Smooth muscle cell (in vitro differentiated cells): ENCODE results near the gene CLSTN2. TPM values are rescaled to one million over a fixed set of nuclear protein-coding genes. Genes with fewer than 3 reads are reported as not detected.

ENCODE experiments used
- DNase-seq: peaks from one replicate; lab custom pipeline; 2025; ENCODE audit not compliant: unreplicated experiment; lab: John Stamatoyannopoulos, UW
- H2AFZ ChIP-seq: fragments of 200-600 bp; sonication (generic); 2 replicates; pipeline ENCODE4 v1.6.0; 2016; ENCODE audit warnings: antibody characterized with exemption, low read depth, mild to moderate bottlenecking
- H3F3A ChIP-seq: fragments of 200-600 bp; sonication (generic); 2 replicates; pipeline ENCODE4 v1.6.0; 2017; ENCODE audit warnings: antibody characterized with exemption, low read depth
- H3K27ac ChIP-seq: fragments of 200-600 bp; sonication (generic); 2 replicates; pipeline ENCODE4 v1.5.1; 2016; ENCODE audit warnings: low read depth, mild to moderate bottlenecking
- H3K27me3 ChIP-seq: fragments of 200-600 bp; sonication (generic); 2 replicates; pipeline ENCODE4 v1.6.1; 2016; ENCODE audit warnings: low read depth, mild to moderate bottlenecking
- H3K36me3 ChIP-seq: fragments of 200-600 bp; sonication (generic); 2 replicates; pipeline ENCODE4 v1.5.1; 2016; ENCODE audit warnings: low read depth
- H3K4me1 ChIP-seq: fragments of 200-600 bp; sonication (generic); 2 replicates; pipeline ENCODE4 v1.5.1; 2016; ENCODE audit warnings: low read depth
- H3K4me2 ChIP-seq: fragments of 200-600 bp; sonication (generic); 2 replicates; pipeline ENCODE4 v1.6.0; 2016; ENCODE audit warnings: mild to moderate bottlenecking
- H3K4me3 ChIP-seq: fragments of 200-600 bp; sonication (generic); 2 replicates; pipeline ENCODE4 v1.5.1; 2016; ENCODE audit warnings: mild to moderate bottlenecking
- H3K79me2 ChIP-seq: fragments of 200-600 bp; sonication (generic); 2 replicates; pipeline ENCODE4 v1.6.0; 2016; ENCODE audit warnings: low read depth, mild to moderate bottlenecking
- H3K9ac ChIP-seq: fragments of 200-600 bp; sonication (generic); 2 replicates; pipeline ENCODE4 v1.6.0; 2016; ENCODE audit warnings: low read depth
- H3K9me3 ChIP-seq: fragments of 200-600 bp; sonication (generic); replicated peaks from 2 replicates; pipeline ENCODE4 v1.5.1; 2016; ENCODE audit warnings: low read depth
- H4K20me1 ChIP-seq: fragments of 200-600 bp; sonication (generic); 2 replicates; pipeline ENCODE4 v1.6.0; 2016; ENCODE audit warnings: low read depth
- WGBS: methylation state at CpG from one replicate; pipeline ENCODE4 v1.1.7; 2016; ENCODE audit warnings: low lambda C conversion rate; 5-methylcytosine and 5-hydroxymethylcytosine counted together
- polyA plus RNA-seq: library from polyadenylated mRNA; unstranded; fragments of >200 nt; fragmentation: Nextera tagmentation; extraction: Ambion mirVana; gene quantifications from 2 replicates; pipeline ENCODE4 v1.2.1, GENCODE V29; 2016
- total RNA-seq: library from RNA; depleted of rRNA; stranded (reverse); fragments of >200 nt; gene quantifications from 2 replicates; pipeline ENCODE4 v1.2.3, GENCODE V29; 2014
- TF ChIP-seq, protein P1 (sequence below): fragments of 200-600 bp; sonication (generic); IDR thresholded peaks from 2 replicates; pipeline ENCODE4 v1.5.1; 2017; ENCODE audit warnings: borderline replicate concordance, mild to moderate bottlenecking, antibody characterized with exemption; ENCODE audit not compliant: insufficient read depth, poor library complexity, severe bottlenecking

Gene CLSTN2
- total and polyA plus RNA-seq, 2 experiments from 2014 or later: 0.91 to 1.5 TPM

DNA sequence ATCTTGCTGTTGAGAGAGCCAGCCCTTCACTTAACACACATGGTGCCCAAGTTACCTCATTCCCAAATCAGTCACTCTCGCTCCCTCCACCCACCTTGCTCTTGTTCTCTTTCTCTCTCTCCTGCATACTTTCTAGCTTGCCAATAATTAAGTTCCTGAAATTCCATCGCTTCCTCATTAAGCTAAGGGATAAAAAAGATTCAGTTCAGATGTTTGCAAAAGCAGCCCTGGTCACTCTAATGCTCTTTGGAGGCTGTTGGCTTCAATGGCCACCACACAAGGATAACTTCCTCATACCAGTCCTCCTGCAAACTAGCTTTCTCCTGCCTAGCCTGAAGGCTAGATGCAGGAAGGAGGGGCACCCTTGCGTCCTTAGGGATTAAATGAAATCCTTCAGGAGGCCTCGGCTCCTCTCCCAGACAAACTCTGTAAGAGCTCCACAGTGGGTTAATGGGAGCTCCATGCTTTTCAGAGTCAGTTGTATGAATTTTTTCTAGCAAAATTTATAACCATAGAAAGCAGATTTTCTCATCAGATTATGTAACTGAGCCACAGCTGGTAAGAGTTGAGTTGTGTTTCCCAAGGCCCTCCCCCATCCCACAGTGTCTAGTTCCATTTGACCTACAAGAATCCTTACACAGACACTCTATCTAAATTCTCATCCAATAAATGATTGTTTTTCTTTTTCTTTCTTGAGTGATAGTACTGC lies 566.2 kb downstream of the CLSTN2 start:
- WGBS: 62% methylated on average over 4 of the region's 4 CpGs
- TF ChIP-seq, protein P1, sequence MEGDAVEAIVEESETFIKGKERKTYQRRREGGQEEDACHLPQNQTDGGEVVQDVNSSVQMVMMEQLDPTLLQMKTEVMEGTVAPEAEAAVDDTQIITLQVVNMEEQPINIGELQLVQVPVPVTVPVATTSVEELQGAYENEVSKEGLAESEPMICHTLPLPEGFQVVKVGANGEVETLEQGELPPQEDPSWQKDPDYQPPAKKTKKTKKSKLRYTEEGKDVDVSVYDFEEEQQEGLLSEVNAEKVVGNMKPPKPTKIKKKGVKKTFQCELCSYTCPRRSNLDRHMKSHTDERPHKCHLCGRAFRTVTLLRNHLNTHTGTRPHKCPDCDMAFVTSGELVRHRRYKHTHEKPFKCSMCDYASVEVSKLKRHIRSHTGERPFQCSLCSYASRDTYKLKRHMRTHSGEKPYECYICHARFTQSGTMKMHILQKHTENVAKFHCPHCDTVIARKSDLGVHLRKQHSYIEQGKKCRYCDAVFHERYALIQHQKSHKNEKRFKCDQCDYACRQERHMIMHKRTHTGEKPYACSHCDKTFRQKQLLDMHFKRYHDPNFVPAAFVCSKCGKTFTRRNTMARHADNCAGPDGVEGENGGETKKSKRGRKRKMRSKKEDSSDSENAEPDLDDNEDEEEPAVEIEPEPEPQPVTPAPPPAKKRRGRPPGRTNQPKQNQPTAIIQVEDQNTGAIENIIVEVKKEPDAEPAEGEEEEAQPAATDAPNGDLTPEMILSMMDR: no peak
- no peaks in the 10 kb centered on the region for H3K79me2 ChIP-seq
- no peaks in the 10 kb centered on the region for H3K36me3 ChIP-seq
- H3K9ac ChIP-seq: no peak overlapping the region
- no peak overlapping the region for H3K27ac ChIP-seq
- no peaks in the 10 kb centered on the region for H3K9me3 ChIP-seq
- H3K4me1 ChIP-seq: peaks cover 13% of the 10 kb centered on the region
- H3K27me3 ChIP-seq: no peaks in the 10 kb centered on the region
- H4K20me1 ChIP-seq: no peaks in the 10 kb centered on the region
- no peak overlapping the region for H2AFZ ChIP-seq
- no peak overlapping the region for H3K4me2 ChIP-seq
- no peaks in the 10 kb centered on the region for H3F3A ChIP-seq
- DNase-seq: no peak
- no peak overlapping the region for H3K4me3 ChIP-seq

DNA sequence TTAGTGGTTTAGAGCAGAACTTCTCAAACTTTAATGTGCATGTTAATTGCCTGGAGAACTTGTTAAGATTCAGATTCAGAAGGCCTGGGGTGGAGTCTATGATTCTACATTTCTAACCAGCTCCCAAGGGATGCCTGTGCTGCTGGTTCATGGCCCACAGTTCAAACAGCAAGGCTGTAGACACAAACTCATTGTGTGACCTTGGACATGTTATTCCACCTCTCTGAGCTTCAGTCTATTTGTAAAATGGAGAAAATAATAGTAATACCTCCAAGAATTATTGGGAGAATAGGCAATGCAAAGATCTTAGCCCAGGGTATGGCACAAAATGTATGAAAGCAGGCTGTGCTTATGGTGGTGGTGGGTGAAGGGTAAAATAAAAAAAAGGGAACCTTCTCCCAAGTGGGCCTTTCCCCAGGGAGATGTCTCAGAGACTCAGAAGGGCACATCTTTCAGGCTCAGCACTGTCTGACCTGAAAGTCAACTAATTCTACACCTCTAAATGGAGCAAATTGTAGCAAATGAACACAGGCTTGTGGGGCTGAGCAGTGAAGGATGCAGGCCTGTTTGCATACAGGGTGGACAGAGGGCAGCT lies 566.9 kb downstream of the CLSTN2 start:
- Histone ChIP-seq H3K27me3 (no peaks in the 10 kb centered on the region), H3K4me1 (peaks cover 13% of the 10 kb centered on the region), H3F3A (no peaks in the 10 kb centered on the region), H2AFZ (no peak overlapping the region), H3K79me2 (no peaks in the 10 kb centered on the region), H3K27ac (no peak overlapping the region), H3K9me3 (no peaks in the 10 kb centered on the region), H3K9ac (no peak overlapping the region), H3K36me3 (no peaks in the 10 kb centered on the region), H4K20me1 (no peaks in the 10 kb centered on the region), H3K4me2 (no peak overlapping the region), H3K4me3 (no peak overlapping the region)
- TF ChIP-seq, protein P1: no peak
- DNase-seq: no peak

DNA sequence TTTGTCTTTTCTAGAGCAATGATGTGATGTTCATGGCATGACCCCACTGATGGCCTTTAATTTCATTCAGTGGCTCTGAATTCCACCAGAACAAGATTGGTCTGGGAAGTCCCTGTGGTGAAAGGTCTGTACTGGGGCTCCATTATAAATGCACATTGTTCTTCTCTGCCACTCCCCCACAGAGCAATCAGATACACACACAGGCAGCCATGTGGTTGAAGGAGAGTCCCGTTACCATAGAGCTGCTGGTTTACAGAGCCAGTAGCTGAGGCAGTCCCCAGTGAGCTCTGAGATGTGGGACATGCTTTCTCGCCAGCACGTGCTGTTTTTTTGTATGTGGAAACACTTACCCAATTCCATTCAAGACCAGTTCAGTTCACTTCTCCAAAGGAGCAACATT lies 570.2 kb downstream of the CLSTN2 start:
- Histone ChIP-seq H3K9me3 (no peaks in the 10 kb centered on the region), H3K27me3 (no peaks in the 10 kb centered on the region), H3K27ac (no peak overlapping the region), H3K79me2 (no peaks in the 10 kb centered on the region), H4K20me1 (no peaks in the 10 kb centered on the region), H2AFZ (no peak overlapping the region), H3K36me3 (no peaks in the 10 kb centered on the region), H3K9ac (no peak overlapping the region), H3K4me2 (peak overlapping the region; percentile 10), H3F3A (no peaks in the 10 kb centered on the region), H3K4me3 (no peak overlapping the region), H3K4me1 (peaks cover 13% of the 10 kb centered on the region)
- DNase-seq: no peak
- TF ChIP-seq, protein P1: no peak
- 26% methylated on average over 3 of the region's 3 CpGs for WGBS

DNA sequence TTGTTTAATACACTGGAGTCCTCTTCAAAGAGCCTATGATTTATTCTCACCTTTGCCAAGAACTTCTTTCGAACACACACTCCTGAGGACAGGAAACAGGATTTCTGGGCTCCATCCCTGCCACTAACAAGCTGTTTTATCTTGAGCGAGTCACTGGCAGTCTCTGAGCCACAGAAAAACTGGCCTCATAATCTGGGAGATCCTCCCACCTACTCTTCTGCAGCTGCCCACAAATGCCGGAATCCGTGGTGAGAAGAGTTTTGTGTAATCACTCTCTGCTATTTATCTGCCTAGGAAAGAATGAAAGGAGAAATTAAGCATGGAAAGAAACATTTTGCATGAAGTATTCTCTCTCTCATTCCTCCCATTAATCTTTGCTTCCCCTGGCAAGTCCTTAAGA lies 570.9 kb downstream of the CLSTN2 start:
- H3K9ac ChIP-seq: no peak overlapping the region
- H3K27me3 ChIP-seq: no peaks in the 10 kb centered on the region
- no peak for DNase-seq
- H3K79me2 ChIP-seq: no peaks in the 10 kb centered on the region
- no peaks in the 10 kb centered on the region for H3K9me3 ChIP-seq
- H3K36me3 ChIP-seq: no peaks in the 10 kb centered on the region
- H3K4me2 ChIP-seq: peak overlapping the region; percentile 10
- no peak overlapping the region for H3K27ac ChIP-seq
- H4K20me1 ChIP-seq: no peaks in the 10 kb centered on the region
- H3F3A ChIP-seq: no peaks in the 10 kb centered on the region
- 12% methylated on average over 4 of the region's 4 CpGs for WGBS
- TF ChIP-seq, protein P1: no peak
- H3K4me3 ChIP-seq: no peak overlapping the region
- peaks cover 13% of the 10 kb centered on the region for H3K4me1 ChIP-seq
- no peak overlapping the region for H2AFZ ChIP-seq
